PC-3 (cell line): ENCODE measurements around the gene MRPL40.

Source experiments
- EZH2 ChIP-seq: fragments of 300-600 bp; sonication (generic); IDR thresholded peaks from one replicate; pipeline ENCODE4 v1.6.1; 2017; ENCODE audit warnings: antibody characterized with exemption, mild to moderate bottlenecking, low read length; ENCODE audit not compliant: unreplicated experiment
- EZH2phosphoT487 ChIP-seq: fragments of 300-600 bp; sonication (generic); IDR thresholded peaks from 2 replicates; pipeline ENCODE4 v1.6.1; 2018; ENCODE audit warnings: mild to moderate bottlenecking, antibody characterized with exemption, low read length, borderline replicate concordance
- TF ChIP-seq, protein P1 (sequence below): fragments of 300-600 bp; sonication (generic); conservative IDR thresholded peaks from 2 replicates; pipeline ENCODE4 v1.5.1; 2017; ENCODE audit warnings: antibody characterized with exemption, low read depth, mild to moderate bottlenecking, low read length

DNA sequence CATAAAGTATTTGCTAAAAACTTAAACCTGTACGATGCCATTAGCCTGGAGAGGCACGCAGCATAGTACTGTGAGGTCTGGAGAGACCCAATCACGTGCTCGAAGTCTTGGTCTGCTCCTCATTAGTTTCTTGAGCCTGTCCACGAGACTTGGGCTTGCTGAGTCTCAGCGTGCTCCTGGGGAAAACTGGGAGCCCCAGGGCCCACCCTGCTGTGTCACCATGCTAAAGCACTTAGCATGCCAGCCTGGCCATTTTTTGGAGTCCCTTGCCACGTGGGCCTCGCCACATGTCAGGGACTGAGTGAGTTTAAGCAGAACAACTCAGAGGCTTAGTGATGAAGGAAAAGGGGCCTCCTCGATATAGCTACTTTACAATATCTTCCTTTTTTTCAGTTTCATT lies 50.0 kb downstream of the MRPL40 start:
- TF ChIP-seq, protein P1, sequence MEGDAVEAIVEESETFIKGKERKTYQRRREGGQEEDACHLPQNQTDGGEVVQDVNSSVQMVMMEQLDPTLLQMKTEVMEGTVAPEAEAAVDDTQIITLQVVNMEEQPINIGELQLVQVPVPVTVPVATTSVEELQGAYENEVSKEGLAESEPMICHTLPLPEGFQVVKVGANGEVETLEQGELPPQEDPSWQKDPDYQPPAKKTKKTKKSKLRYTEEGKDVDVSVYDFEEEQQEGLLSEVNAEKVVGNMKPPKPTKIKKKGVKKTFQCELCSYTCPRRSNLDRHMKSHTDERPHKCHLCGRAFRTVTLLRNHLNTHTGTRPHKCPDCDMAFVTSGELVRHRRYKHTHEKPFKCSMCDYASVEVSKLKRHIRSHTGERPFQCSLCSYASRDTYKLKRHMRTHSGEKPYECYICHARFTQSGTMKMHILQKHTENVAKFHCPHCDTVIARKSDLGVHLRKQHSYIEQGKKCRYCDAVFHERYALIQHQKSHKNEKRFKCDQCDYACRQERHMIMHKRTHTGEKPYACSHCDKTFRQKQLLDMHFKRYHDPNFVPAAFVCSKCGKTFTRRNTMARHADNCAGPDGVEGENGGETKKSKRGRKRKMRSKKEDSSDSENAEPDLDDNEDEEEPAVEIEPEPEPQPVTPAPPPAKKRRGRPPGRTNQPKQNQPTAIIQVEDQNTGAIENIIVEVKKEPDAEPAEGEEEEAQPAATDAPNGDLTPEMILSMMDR = no peak
- TF ChIP-seq EZH2 (no peak), EZH2phosphoT487 (no peak)
